Right kidney (tissue), 1 donor: ENCODE data around the gene UPP1.

Source experiments
- DNase-seq: peaks from one replicate; pipeline ENCODE4 v3.0.0-alpha.2; 2016

Gene UPP1

GRCh38 chr7:48154792-48155413, 65.8 kb downstream of the UPP1 start:
- DNase-seq, result no peak
